Measurements from ENCODE around the gene RBFOX2. TPM values are rescaled to one million over a fixed set of nuclear protein-coding genes. Genes with fewer than 3 reads are reported as not detected.
"Not testable (repeated sequence)": the region's sequence is repeated elsewhere in the genome, so short reads cannot be mapped to it uniquely, and the experiment has no call there.

The RBFOX2 gene
- total RNA-seq, 2 experiments from 2014 or later: 54.3 to 78.7 TPM

DNA sequence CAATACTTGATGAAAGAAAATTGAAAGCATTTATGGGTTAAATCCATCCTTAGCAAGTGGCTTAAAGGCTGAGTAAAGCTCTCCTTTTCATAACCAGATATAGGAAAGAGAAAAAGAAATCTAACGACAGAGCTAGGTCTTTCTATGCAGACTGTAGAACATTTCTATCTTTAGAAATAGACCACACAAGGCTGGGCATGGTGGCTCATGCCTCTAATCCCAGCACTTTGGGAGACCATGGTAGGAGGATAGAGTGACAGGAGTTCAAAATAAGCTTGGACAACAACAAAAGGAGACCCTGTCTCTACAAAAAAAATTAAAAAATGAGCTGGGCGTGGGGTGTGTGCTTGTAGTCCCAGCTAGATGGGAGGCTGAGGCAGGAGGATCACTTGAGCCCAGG lies 220.2 kb downstream of the RBFOX2 start:
- ChIA-PET POLR2A (no interaction called here), CTCF (ENCODE audit: unreplicated experiment) (no interaction called here)
- H3K9me2 ChIP-seq (ENCODE audit: insufficient read depth, low read length): no peaks in the 10 kb centered on the region
- TF ChIP-seq EZH2phosphoT487 (IDR thresholded peaks at IDR 0.05; ENCODE audit: borderline replicate concordance, low read depth, low read length): no peak
- TF ChIP-seq, protein P1, sequence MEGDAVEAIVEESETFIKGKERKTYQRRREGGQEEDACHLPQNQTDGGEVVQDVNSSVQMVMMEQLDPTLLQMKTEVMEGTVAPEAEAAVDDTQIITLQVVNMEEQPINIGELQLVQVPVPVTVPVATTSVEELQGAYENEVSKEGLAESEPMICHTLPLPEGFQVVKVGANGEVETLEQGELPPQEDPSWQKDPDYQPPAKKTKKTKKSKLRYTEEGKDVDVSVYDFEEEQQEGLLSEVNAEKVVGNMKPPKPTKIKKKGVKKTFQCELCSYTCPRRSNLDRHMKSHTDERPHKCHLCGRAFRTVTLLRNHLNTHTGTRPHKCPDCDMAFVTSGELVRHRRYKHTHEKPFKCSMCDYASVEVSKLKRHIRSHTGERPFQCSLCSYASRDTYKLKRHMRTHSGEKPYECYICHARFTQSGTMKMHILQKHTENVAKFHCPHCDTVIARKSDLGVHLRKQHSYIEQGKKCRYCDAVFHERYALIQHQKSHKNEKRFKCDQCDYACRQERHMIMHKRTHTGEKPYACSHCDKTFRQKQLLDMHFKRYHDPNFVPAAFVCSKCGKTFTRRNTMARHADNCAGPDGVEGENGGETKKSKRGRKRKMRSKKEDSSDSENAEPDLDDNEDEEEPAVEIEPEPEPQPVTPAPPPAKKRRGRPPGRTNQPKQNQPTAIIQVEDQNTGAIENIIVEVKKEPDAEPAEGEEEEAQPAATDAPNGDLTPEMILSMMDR (conservative IDR thresholded peaks at IDR 0.05; ENCODE audit: low read length): no peak
- H3K36me3 ChIP-seq (ENCODE audit: insufficient read depth, low read length): peaks cover 74% of the 10 kb centered on the region
- DNase-seq (ENCODE audit: low spot score): no peak
- intact Hi-C loops (cut with micrococcal nuclease; ENCODE audit: unreplicated experiment): no loop called here
- no peak overlapping the region for H3K27ac ChIP-seq (ENCODE audit: low read depth, low read length, poor library complexity, severe bottlenecking)
- H3K4me3 ChIP-seq (ENCODE audit: low read depth, low read length, poor library complexity, severe bottlenecking): no peak overlapping the region
- no peak overlapping the region for H2AFZ ChIP-seq (ENCODE audit: low read length)
- peaks cover 22% of the 10 kb centered on the region; the same call in 1 of the 2 replicates for H3K9me3 ChIP-seq (ENCODE audit: low read length)
- no TSS peak for BruUV-seq (replicated peaks)
- H3K79me2 ChIP-seq (ENCODE audit: insufficient read depth, low read depth, low read length): peaks cover 9% of the 10 kb centered on the region; the same call in 1 of the 2 replicates
- no peaks in the 10 kb centered on the region for H3K4me1 ChIP-seq (ENCODE audit: insufficient read depth, low read length, poor library complexity, severe bottlenecking)
- H3K4me2 ChIP-seq (ENCODE audit: low read length): no peak overlapping the region
- no peaks in the 10 kb centered on the region for H4K20me1 ChIP-seq (ENCODE audit: insufficient read depth, low read length)

DNA sequence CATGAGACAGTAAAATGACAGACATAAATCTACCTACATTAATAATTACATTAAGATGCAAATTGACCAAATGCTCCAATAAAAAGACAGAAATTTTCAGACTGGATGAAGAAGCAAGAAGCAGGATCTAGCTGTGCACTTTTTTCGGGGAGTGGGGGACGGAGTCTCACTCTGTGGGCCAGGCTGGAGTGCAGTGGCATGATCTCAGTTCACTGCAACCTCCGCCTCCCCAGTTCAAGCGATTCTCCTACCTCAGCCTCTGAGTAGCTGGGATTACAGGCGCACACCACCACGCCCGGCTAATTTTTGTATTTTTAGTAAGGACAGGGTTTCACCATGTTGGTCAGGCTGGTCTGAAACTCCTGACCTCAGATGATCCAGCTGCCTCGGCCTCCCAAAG lies 222.0 kb downstream of the RBFOX2 start:
- H3K9me2 ChIP-seq (ENCODE audit: insufficient read depth, low read length); CTCF ChIA-PET (ENCODE audit: unreplicated experiment); H3K27ac ChIP-seq (ENCODE audit: low read depth, low read length, poor library complexity, severe bottlenecking); H2AFZ ChIP-seq (ENCODE audit: low read length); H3K4me3 ChIP-seq (ENCODE audit: low read depth, low read length, poor library complexity, severe bottlenecking); DNase-seq (ENCODE audit: low spot score); H3K9me3 ChIP-seq (ENCODE audit: low read length); intact Hi-C loops (cut with micrococcal nuclease; ENCODE audit: unreplicated experiment); BruUV-seq (replicated peaks); POLR2A ChIA-PET; H4K20me1 ChIP-seq (ENCODE audit: insufficient read depth, low read length); H3K4me2 ChIP-seq (ENCODE audit: low read length); H3K4me1 ChIP-seq (ENCODE audit: insufficient read depth, low read length, poor library complexity, severe bottlenecking): not testable (repeated sequence)
- Histone ChIP-seq H3K79me2 (ENCODE audit: insufficient read depth, low read depth, low read length) (peaks cover 10% of the 10 kb centered on the region; the same call in 1 of the 2 replicates), H3K36me3 (ENCODE audit: insufficient read depth, low read length) (peaks cover 68% of the 10 kb centered on the region)

DNA sequence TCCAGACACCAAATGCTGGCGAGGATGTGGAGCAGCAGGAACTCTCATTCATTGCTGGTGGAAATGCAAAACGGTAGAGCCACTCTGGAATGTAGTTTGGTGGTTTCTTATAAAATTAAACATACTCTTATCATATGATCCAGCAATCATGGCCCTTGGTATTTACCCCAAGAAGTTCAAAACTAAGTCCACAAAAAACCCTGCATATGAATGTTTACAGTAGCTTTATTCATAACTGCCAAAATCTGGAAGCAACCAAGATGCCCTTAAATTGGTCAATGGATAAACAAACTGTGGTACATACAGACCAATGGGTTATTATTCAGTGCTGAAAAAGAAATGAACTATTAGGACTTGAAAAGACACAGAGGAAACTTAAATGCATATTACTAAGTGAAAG lies 223.2 kb downstream of the RBFOX2 start:
- DNase-seq (ENCODE audit: low spot score): no peak
- peaks cover 9% of the 10 kb centered on the region; the same call in 1 of the 2 replicates for H3K79me2 ChIP-seq (ENCODE audit: insufficient read depth, low read depth, low read length)
- peaks cover 68% of the 10 kb centered on the region for H3K36me3 ChIP-seq (ENCODE audit: insufficient read depth, low read length)
- CTCF ChIA-PET (ENCODE audit: unreplicated experiment): no interaction called here
- H4K20me1 ChIP-seq (ENCODE audit: insufficient read depth, low read length): no peaks in the 10 kb centered on the region
- intact Hi-C loops (cut with micrococcal nuclease; ENCODE audit: unreplicated experiment): no loop called here
- H2AFZ ChIP-seq (ENCODE audit: low read length): no peak overlapping the region
- H3K9me2 ChIP-seq (ENCODE audit: insufficient read depth, low read length): no peaks in the 10 kb centered on the region
- no TSS peak for BruUV-seq (replicated peaks)
- H3K4me2 ChIP-seq (ENCODE audit: low read length): no peak overlapping the region
- H3K9me3 ChIP-seq (ENCODE audit: low read length): peaks cover 8% of the 10 kb centered on the region; the same call in 1 of the 2 replicates
- H3K27ac ChIP-seq (ENCODE audit: low read depth, low read length, poor library complexity, severe bottlenecking): no peak overlapping the region
- POLR2A ChIA-PET: no interaction called here
- H3K4me3 ChIP-seq (ENCODE audit: low read depth, low read length, poor library complexity, severe bottlenecking): no peak overlapping the region
- no peaks in the 10 kb centered on the region for H3K4me1 ChIP-seq (ENCODE audit: insufficient read depth, low read length, poor library complexity, severe bottlenecking)
- TF ChIP-seq, protein P1 (conservative IDR thresholded peaks at IDR 0.05; ENCODE audit: low read length): no peak
- TF ChIP-seq EZH2phosphoT487 (IDR thresholded peaks at IDR 0.05; ENCODE audit: borderline replicate concordance, low read depth, low read length): no peak

All from OCI-LY7 (cell line).